Thymus (tissue), 11 donors: ENCODE results near the gene CCNT1. TPM values are rescaled to one million over a fixed set of nuclear protein-coding genes. Genes with fewer than 3 reads are reported as not detected.
"Not testable (repeated sequence)": the region's sequence is repeated elsewhere in the genome, so short reads cannot be mapped to it uniquely, and the experiment has no call there.

Experiments used
- DNase-seq, 9 donors: peaks; one replicate each; pipeline ENCODE4 v3.0.0-alpha.2; 2013; ENCODE audit warnings: low spot score in 9 of 9, low read depth in 6 of 9, missing footprints in 1 of 9
- H3K27ac ChIP-seq, 2 donors: one replicate each; pipeline ENCODE4 v1.5.1; 2013; ENCODE audit warnings: control low read depth in 1 of 2, low read depth in 1 of 2, low read length in 1 of 2, mild to moderate bottlenecking in 1 of 2, moderate library complexity in 1 of 2
- H3K27me3 ChIP-seq, 2 donors: one replicate each; pipeline ENCODE4 v1.5.1; 2013; ENCODE audit warnings: low read length in 1 of 2; ENCODE audit not compliant: control insufficient read depth in 2 of 2, insufficient read depth in 1 of 2
- H3K36me3 ChIP-seq, 2 donors: one replicate each; pipeline ENCODE4 v1.5.1; 2013; ENCODE audit warnings: low read length in 1 of 2, mild to moderate bottlenecking in 1 of 2, moderate library complexity in 1 of 2; ENCODE audit not compliant: control insufficient read depth in 2 of 2, insufficient read depth in 2 of 2
- H3K4me1 ChIP-seq, 2 donors: one replicate each; pipeline ENCODE4 v1.5.1; 2013; ENCODE audit warnings: low read length in 2 of 2; ENCODE audit not compliant: control insufficient read depth in 2 of 2, insufficient read depth in 2 of 2
- H3K4me3 ChIP-seq, 2 donors: one replicate each; pipeline ENCODE4 v1.5.1; 2013; ENCODE audit warnings: low read length in 2 of 2, control low read depth in 1 of 2, mild to moderate bottlenecking in 1 of 2
- H3K9me3 ChIP-seq, 2 donors: one replicate each; pipeline ENCODE4 v1.5.1; 2013; ENCODE audit warnings: low read length in 1 of 2, mild to moderate bottlenecking in 1 of 2; ENCODE audit not compliant: control insufficient read depth in 2 of 2, insufficient read depth in 1 of 2
- WGBS: extraction: QIAGEN DNeasy Blood & Tissue Kit; methylation state at CpG from one replicate; pipeline ENCODE4 v1.1.7; 2013; 5-methylcytosine and 5-hydroxymethylcytosine counted together
- polyA plus RNA-seq: library from polyadenylated mRNA; stranded (reverse); fragments of 200-250 nt; gene quantifications from one replicate; pipeline ENCODE4 v1.2.3, GENCODE V29; 2013
- total RNA-seq: library from RNA; stranded (reverse); fragments of 120-200 nt; gene quantifications from one replicate; pipeline ENCODE4 v1.2.4, GENCODE V29; 2013
- donor health status: healthy.

Gene CCNT1
- total and polyA plus RNA-seq, 2 donors, result 9.2 to 21.8 TPM

DNA sequence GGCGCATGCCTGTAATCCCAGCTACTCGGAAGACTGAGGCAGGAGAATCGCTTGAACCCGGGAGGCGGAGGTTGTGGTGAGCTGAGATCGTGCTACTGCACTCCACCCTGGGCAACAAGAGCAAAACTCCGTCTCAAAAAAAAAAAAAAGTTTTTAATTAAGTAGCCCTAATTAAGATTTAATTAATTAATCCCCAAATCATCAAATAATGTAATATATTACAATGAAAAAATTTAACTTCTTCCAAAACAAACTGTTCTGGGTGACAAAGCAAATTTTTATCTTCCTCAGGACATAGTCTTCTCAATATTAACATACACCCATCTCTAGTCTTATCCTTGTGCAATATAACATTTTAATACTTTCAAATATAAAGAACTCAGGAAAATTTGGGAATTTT is 17.7 kb downstream of the CCNT1 start:
- not testable (repeated sequence) for H3K27ac ChIP-seq, DNase-seq, H3K4me3 ChIP-seq, H3K27me3 ChIP-seq, H3K4me1 ChIP-seq, H3K9me3 ChIP-seq
- peaks cover 28 to 74% of the 10 kb centered on the region in 2 donors for H3K36me3 ChIP-seq
- 99% methylated on average over 7 of the region's 7 CpGs for WGBS

DNA sequence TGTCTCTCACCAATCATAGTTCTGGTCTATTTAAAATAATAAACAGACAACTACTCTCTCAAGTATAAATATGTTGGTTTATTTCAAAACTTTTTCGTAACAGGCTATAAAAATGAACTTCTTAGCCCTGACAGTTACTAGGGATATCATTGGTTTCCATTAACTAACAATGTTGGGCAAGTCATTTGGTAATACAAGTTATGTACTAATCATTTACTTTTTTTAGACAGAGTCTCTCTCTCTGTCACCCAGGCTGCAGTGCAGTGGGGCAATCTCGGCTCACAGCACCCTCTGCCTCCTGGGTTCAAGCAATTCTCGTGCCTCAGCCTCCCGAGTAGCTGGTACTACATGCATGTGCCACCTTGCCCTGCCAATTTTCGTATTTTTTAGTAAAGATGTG is 19.9 kb downstream of the CCNT1 start:
- Histone ChIP-seq H3K9me3 (no peaks in the 10 kb centered on the region), H3K27ac (no peak overlapping the region), H3K4me3 (no peak overlapping the region), H3K27me3 (no peaks in the 10 kb centered on the region), H3K4me1 (no peaks in the 10 kb centered on the region), H3K36me3 (peaks cover 24 to 77% of the 10 kb centered on the region in 2 donors)
- 98% methylated on average over 5 of the region's 5 CpGs for WGBS
- DNase-seq, result no peak

DNA sequence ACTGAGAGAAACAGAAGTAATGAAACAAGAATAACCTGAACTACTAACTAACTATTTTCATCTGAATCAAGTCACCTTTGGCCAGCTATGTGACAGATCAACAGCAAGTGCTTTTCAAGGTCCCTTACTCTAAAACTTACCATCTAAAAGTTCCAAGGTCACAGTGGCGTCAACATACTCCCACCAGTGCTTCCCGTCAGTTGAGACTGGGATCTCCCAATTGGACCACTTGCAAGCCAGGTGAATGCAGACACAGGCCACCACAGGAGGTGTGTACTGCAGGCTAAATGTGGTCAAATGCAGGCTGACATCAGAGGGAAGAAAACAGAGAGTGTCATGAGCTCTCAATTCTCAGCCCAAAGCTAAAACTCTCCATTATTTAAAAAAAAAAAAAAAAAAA is 20.6 kb downstream of the CCNT1 start:
- Histone ChIP-seq H3K27ac (no peak overlapping the region), H3K4me3 (no peak overlapping the region), H3K36me3 (peaks cover 24 to 83% of the 10 kb centered on the region in 2 donors), H3K27me3 (no peaks in the 10 kb centered on the region), H3K9me3 (no peaks in the 10 kb centered on the region), H3K4me1 (no peaks in the 10 kb centered on the region)
- WGBS, result over 99% methylated on average over 2 of the region's 2 CpGs
- DNase-seq, result no peak

DNA sequence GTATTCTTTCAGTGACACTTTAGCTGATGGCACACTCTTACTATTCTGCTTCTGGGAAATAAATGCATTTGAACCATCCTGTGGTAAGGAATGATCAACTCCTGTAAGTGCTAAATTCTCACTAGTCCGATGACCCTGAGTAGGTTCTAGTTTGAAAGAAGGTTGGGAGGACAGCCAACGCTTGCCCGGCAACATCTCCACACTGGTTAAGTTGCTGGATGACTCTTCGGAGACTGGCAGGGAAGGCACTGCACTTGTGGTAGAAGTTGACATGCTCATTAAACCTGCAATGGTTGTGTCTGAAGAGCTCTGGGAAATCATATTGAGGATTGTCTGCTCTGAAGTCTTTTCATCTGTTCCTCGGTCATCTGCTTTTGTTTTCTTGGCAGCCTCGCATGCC is 22.5 kb downstream of the CCNT1 start:
- WGBS, result 97% methylated on average over 6 of the region's 6 CpGs
- Histone ChIP-seq H3K4me3 (no peak overlapping the region), H3K27me3 (no peaks in the 10 kb centered on the region), H3K36me3 (peaks cover 24 to 88% of the 10 kb centered on the region in 2 donors), H3K4me1 (no peaks in the 10 kb centered on the region), H3K9me3 (no peaks in the 10 kb centered on the region), H3K27ac (no peak overlapping the region)
- no peak for DNase-seq

DNA sequence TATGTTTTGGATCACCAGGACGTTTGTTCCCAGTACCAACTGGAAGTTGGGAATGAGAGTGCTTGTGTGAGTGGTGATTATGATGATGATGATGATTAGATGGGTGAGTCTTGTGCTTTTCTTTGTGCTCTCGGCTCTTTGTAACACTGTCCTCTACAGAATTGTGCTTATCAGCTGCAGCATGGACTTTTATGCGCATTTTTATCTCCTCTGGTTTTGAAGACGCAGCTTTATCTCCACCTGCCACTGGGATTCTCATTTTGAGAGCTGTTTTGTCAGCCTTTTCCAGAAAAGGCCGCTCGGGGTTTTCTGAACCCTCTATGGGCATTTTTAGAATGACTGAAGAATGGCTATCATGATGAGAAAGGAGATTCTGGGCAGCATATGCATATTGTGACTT is 22.9 kb downstream of the CCNT1 start:
- no peaks in the 10 kb centered on the region for H3K9me3 ChIP-seq
- H3K4me1 ChIP-seq, result no peaks in the 10 kb centered on the region
- 98% methylated on average over 6 of the region's 6 CpGs for WGBS
- no peak for DNase-seq
- no peaks in the 10 kb centered on the region for H3K27me3 ChIP-seq
- H3K4me3 ChIP-seq, result no peak overlapping the region
- peaks cover 24 to 89% of the 10 kb centered on the region in 2 donors for H3K36me3 ChIP-seq
- H3K27ac ChIP-seq, result no peak overlapping the region

DNA sequence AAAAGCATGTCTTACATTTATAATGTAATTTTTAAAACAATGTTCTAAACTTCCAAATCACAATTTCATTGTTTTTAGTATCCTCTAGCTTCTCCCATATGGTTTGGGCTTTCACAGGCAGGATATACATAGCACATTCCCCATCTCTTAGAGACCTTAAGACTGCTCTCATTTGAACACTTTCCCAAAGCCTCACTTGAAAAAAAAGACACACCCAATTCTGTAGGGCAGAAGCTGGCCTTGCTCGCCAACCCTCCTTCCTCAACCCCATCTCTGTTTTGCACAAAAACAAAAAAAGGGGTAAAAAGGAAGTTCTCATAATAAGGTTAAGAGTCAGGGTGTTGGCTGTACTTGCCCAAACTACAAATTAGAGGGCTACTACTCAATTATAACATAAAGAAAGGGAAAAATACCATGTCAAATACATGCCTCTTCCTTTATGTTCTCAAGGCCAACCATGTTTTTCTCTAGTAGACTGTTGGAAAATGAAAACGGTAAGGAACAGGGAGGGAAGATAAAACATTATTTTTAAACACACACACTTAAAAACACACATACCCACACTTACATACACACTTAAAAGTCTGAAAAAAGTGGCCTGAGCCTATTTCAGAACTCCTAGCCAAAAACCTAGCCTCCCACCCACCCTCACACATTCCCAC is 24.6 kb downstream of the CCNT1 start:
- no peak for DNase-seq
- Histone ChIP-seq H3K4me3 (no peak overlapping the region), H3K36me3 (peaks cover 24 to 80% of the 10 kb centered on the region in 2 donors), H3K27me3 (no peaks in the 10 kb centered on the region), H3K4me1 (no peaks in the 10 kb centered on the region), H3K27ac (no peak overlapping the region), H3K9me3 (no peaks in the 10 kb centered on the region)
- 89% methylated on average over 2 of the region's 2 CpGs for WGBS

DNA sequence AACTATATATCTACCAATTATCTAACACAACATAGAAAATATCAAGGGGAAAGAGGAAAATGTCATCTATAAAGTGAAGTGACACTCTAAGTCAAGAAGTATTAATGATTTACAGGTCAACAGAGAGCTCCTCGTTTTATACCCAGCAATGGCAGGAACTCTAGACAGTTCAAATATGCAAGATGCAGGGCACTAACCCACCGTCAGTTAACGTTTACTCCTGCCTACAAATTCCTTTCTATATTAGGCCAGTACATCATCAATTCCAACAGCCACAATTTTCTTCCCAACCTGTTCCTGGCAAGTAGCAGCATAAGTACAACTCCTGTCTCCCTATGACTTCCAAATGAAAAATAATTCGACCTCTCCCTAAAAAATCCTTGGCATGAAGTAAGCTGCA is 25.5 kb downstream of the CCNT1 start:
- Histone ChIP-seq H3K4me3 (no peak overlapping the region), H3K9me3 (no peaks in the 10 kb centered on the region), H3K27ac (no peak overlapping the region), H3K4me1 (no peaks in the 10 kb centered on the region), H3K27me3 (no peaks in the 10 kb centered on the region), H3K36me3 (peaks cover 19 to 70% of the 10 kb centered on the region in 2 donors)
- no peak for DNase-seq
- WGBS, result 95% methylated on average over 4 of the region's 4 CpGs

DNA sequence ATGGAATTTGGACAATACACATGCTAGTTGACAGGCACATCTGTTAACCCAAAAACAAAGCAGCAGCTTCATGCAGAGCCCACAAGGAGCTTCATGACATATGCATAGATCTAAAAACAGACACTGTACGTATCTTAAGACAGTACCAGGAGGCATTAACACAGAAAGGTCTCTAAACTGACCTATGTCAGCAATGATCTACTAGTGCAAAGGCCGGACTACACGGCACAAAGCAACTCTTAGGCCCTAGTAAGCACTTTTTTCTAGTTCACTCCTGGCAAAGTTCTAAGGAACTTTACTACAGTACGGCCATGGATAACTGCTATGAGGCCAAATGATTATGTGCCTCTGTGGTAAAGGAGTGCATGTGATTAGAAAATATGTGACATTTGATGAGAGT is 26.1 kb downstream of the CCNT1 start:
- Histone ChIP-seq H3K36me3 (peaks cover 16 to 65% of the 10 kb centered on the region in 2 donors), H3K9me3 (no peaks in the 10 kb centered on the region), H3K4me3 (no peak overlapping the region), H3K27me3 (no peaks in the 10 kb centered on the region), H3K4me1 (no peaks in the 10 kb centered on the region), H3K27ac (no peak overlapping the region)
- 85% methylated on average over 4 of the region's 4 CpGs for WGBS
- DNase-seq, result no peak

DNA sequence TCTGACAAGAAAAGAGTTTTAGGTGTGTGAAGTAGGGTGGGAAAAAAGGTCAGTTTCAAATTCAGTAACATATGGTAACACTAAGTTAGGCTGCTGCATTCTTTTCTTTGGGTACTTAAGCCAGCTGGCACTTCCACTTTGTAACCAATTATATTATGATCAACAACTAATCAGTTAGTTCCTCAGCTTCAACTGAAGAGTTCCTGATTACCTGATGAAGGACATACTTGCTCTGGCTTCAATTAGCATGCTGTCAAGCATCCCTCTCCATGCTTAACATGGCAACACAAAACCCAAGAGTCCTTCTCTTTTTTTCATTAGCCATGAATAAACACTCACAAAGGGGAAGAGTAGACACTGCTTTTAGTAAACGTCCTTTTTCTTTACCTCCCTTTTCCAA is 27.7 kb downstream of the CCNT1 start:
- DNase-seq, result no peak
- WGBS, result 88% methylated on average over 1 of the region's 1 CpG
- Histone ChIP-seq H3K4me1 (no peaks in the 10 kb centered on the region), H3K4me3 (no peak overlapping the region), H3K27ac (no peak overlapping the region), H3K36me3 (peaks cover 11 to 50% of the 10 kb centered on the region in 2 donors), H3K9me3 (no peaks in the 10 kb centered on the region), H3K27me3 (no peaks in the 10 kb centered on the region)
